Measurements from ENCODE around the gene CTDP1.

- TF ChIP-seq CTCF (conservative IDR thresholded peaks at IDR 0.05; ENCODE audit: low read depth, low read length) (no peak), EZH2 (IDR thresholded peaks at IDR 0.05; ENCODE audit: borderline replicate concordance, low read depth, low read length, poor library complexity, severe bottlenecking) (no peak)
Observed at GRCh38 chr18:79733986-79734770, 54.6 kb downstream of the CTDP1 start.

All from A673 (cell line).